IMR-90 (cell line): ENCODE results near the gene SEMA4B. TPM values are rescaled to one million over a fixed set of nuclear protein-coding genes. Genes with fewer than 3 reads are reported as not detected.
A peak's percentile ranks its signal among the peaks of the same experiment; 100 is the strongest.

ENCODE experiments used
- ATAC-seq: fragments of 200-7000 bp; cut with Tn5 transposase; 2 replicates; pipeline ENCODE4 v1.9.1; 2020; ENCODE audit warnings: low read depth, mild to moderate bottlenecking, moderate library complexity
- BruUV-seq: library from RNA; stranded (reverse); fragments of 400-500 nt; replicated peaks from 2 replicates; lab custom pipeline; 2021; lab: Mats Ljungman, UMichigan
- CTCF ChIA-PET: fragments of 300-600 bp; formaldehyde crosslinking; extraction: SDS; loops from one replicate; lab custom pipeline; 2021; ENCODE audit warnings: antibody characterized with exemption; lab: Yijun Ruan, JAX
- POLR2A ChIA-PET: fragments of 300-600 bp; sonication (Branson Sonifier 250); formaldehyde crosslinking; loops from one replicate; lab custom pipeline; 2022; ENCODE audit warnings: antibody characterized with exemption; ENCODE audit not compliant: unreplicated experiment; lab: Charles Lee
- DNase-seq: peaks from one replicate; pipeline ENCODE4 v3.0.0; 2013
- H2AFZ ChIP-seq: replicated peaks from 2 replicates; pipeline ENCODE3; 2013; ENCODE audit warnings: low read length, mild to moderate bottlenecking; ENCODE audit not compliant: poor library complexity
- H2AK5ac ChIP-seq: 2 replicates; pipeline ENCODE4 v1.6.1; 2013; ENCODE audit warnings: low read depth, low read length, inconsistent platforms
- H2AK9ac ChIP-seq: replicated peaks from 2 replicates; pipeline ENCODE3; 2013; ENCODE audit warnings: mild to moderate bottlenecking, low read depth, low read length, moderate library complexity; ENCODE audit not compliant: poor library complexity
- H2BK120ac ChIP-seq: 2 replicates; pipeline ENCODE4 v1.6.1; 2013; ENCODE audit warnings: low read depth, low read length, inconsistent platforms
- H2BK15ac ChIP-seq: 3 replicates; pipeline ENCODE4 v1.6.1; 2013; ENCODE audit warnings: low read depth, low read length, inconsistent platforms
- H2BK20ac ChIP-seq: 2 replicates; pipeline ENCODE4 v1.6.1; 2013; ENCODE audit warnings: low read depth, mild to moderate bottlenecking, inconsistent platforms, low read length, moderate library complexity
- H2BK5ac ChIP-seq: 2 replicates; pipeline ENCODE4 v1.6.1; 2013; ENCODE audit warnings: mild to moderate bottlenecking, low read depth, low read length, inconsistent platforms; ENCODE audit not compliant: poor library complexity, severe bottlenecking
- H3K14ac ChIP-seq: replicated peaks from 2 replicates; pipeline ENCODE4 v1.6.1; 2013; ENCODE audit warnings: low read depth, low read length, inconsistent platforms
- H3K18ac ChIP-seq: 2 replicates; pipeline ENCODE4 v1.6.1; 2013; ENCODE audit warnings: low read depth, low read length, control low read depth
- H3K23ac ChIP-seq: 2 replicates; pipeline ENCODE4 v1.6.1; 2013; ENCODE audit warnings: low read depth, low read length, inconsistent platforms
- H3K27ac ChIP-seq: 2 replicates; pipeline ENCODE4 v1.5.1; 2013; ENCODE audit warnings: mild to moderate bottlenecking, control low read depth, low read length; ENCODE audit not compliant: insufficient read depth
- H3K27me3 ChIP-seq: 2 replicates; pipeline ENCODE4 v1.6.1; 2013; ENCODE audit warnings: low read length; ENCODE audit not compliant: control insufficient read depth, insufficient read depth
- H3K36me3 ChIP-seq: 2 replicates; pipeline ENCODE4 v1.6.1; 2013; ENCODE audit warnings: low read length, mixed read lengths; ENCODE audit not compliant: control insufficient read depth, insufficient read depth
- H3K4ac ChIP-seq: 2 replicates; pipeline ENCODE4 v1.6.1; 2013; ENCODE audit warnings: low read depth, low read length, inconsistent platforms
- H3K4me1 ChIP-seq: 2 replicates; pipeline ENCODE4 v1.6.1; 2013; ENCODE audit warnings: low read length, mixed read lengths; ENCODE audit not compliant: control insufficient read depth, insufficient read depth
- H3K4me2 ChIP-seq: 2 replicates; pipeline ENCODE4 v1.6.1; 2013; ENCODE audit warnings: low read depth, mild to moderate bottlenecking, control low read depth, low read length, moderate library complexity
- H3K4me3 ChIP-seq: 2 replicates; pipeline ENCODE4 v1.5.1; 2013; ENCODE audit warnings: low read depth, mild to moderate bottlenecking, control low read depth, low read length, moderate library complexity; ENCODE audit not compliant: insufficient read depth
- H3K56ac ChIP-seq: 2 replicates; pipeline ENCODE4 v1.6.1; 2013; ENCODE audit warnings: low read length, inconsistent platforms; ENCODE audit not compliant: insufficient read depth; ENCODE audit errors: extremely low read depth
- H3K79me1 ChIP-seq, 2 experiments: 2 replicates each; pipeline ENCODE4 v1.6.1; 2013; ENCODE audit warnings: low read length in 2 of 2, inconsistent platforms in 1 of 2, low read depth in 1 of 2
- H3K9ac ChIP-seq: 2 replicates; pipeline ENCODE4 v1.6.1; 2013; ENCODE audit warnings: low read depth, low read length, control low read depth
- H3K9me1 ChIP-seq: 2 replicates; pipeline ENCODE4 v1.6.1; 2013; ENCODE audit warnings: low read length, inconsistent platforms; ENCODE audit not compliant: insufficient read depth
- H3K9me3 ChIP-seq: 2 replicates; pipeline ENCODE4 v1.6.1; 2013; ENCODE audit warnings: low read length; ENCODE audit not compliant: control insufficient read depth, insufficient read depth
- H4K20me1 ChIP-seq: 2 replicates; pipeline ENCODE4 v1.6.1; 2013; ENCODE audit warnings: low read length, inconsistent platforms; ENCODE audit not compliant: insufficient read depth
- H4K5ac ChIP-seq: 2 replicates; pipeline ENCODE4 v1.6.1; 2013; ENCODE audit warnings: mild to moderate bottlenecking, low read depth, low read length, control low read depth
- H4K8ac ChIP-seq, 2 experiments: 2 replicates each; pipeline ENCODE4 v1.6.1; 2013; ENCODE audit warnings: low read depth in 2 of 2, low read length in 2 of 2, control low read depth in 1 of 2, inconsistent platforms in 1 of 2
- H4K91ac ChIP-seq: 2 replicates; pipeline ENCODE4 v1.6.1; 2013; ENCODE audit warnings: low read depth, low read length, inconsistent platforms; ENCODE audit not compliant: insufficient read depth
- BHLHE40 ChIP-seq: fragments of 150-350 bp; IDR thresholded peaks from 2 replicates; pipeline ENCODE4 v1.6.1; 2016; ENCODE audit warnings: mild to moderate bottlenecking, low read depth, low read length
- CEBPB ChIP-seq: IDR thresholded peaks from 2 replicates; pipeline ENCODE4 v1.6.1; 2012; ENCODE audit warnings: low read depth, low read length, improper control_type of control experiment
- CHD1 ChIP-seq: IDR thresholded peaks from 2 replicates; pipeline ENCODE4 v1.6.1; 2012; ENCODE audit warnings: low read depth, low read length, improper control_type of control experiment
- CTCF ChIP-seq: conservative IDR thresholded peaks from 2 replicates; pipeline ENCODE4 v1.5.1; 2012; ENCODE audit warnings: mild to moderate bottlenecking, low read depth, low read length, improper control_type of control experiment
- ELK1 ChIP-seq: fragments of 150-350 bp; IDR thresholded peaks from 2 replicates; pipeline ENCODE4 v1.6.1; 2016; ENCODE audit warnings: low read depth, mild to moderate bottlenecking, low read length, moderate library complexity, borderline replicate concordance
- FOS ChIP-seq: fragments of 150-350 bp; IDR thresholded peaks from 2 replicates; pipeline ENCODE4 v1.6.1; 2016; ENCODE audit warnings: low read depth, low read length
- MAZ ChIP-seq: IDR thresholded peaks from 2 replicates; pipeline ENCODE4 v1.6.1; 2012; ENCODE audit warnings: low read depth, mild to moderate bottlenecking, low read length, improper control_type of control experiment, moderate library complexity, borderline replicate concordance
- MXI1 ChIP-seq: IDR thresholded peaks from 2 replicates; pipeline ENCODE4 v1.6.1; 2012; ENCODE audit warnings: low read depth, mild to moderate bottlenecking, low read length, moderate library complexity, borderline replicate concordance
- NFE2L2 ChIP-seq: fragments of 150-350 bp; IDR thresholded peaks from 2 replicates; pipeline ENCODE4 v1.6.1; 2016; ENCODE audit warnings: low read depth, mild to moderate bottlenecking, low read length
- POLR2A ChIP-seq: IDR thresholded peaks from 2 replicates; pipeline ENCODE4 v1.6.1; 2012; ENCODE audit warnings: mild to moderate bottlenecking, low read depth, low read length
- RAD21 ChIP-seq: IDR thresholded peaks from 2 replicates; pipeline ENCODE4 v1.6.1; 2012; ENCODE audit warnings: low read length, improper control_type of control experiment
- RCOR1 ChIP-seq: IDR thresholded peaks from 2 replicates; pipeline ENCODE4 v1.6.1; 2012; ENCODE audit warnings: mild to moderate bottlenecking, low read length, improper control_type of control experiment; ENCODE audit not compliant: insufficient replicate concordance
- RFX5 ChIP-seq: IDR thresholded peaks from 2 replicates; pipeline ENCODE4 v1.8.0; 2012; ENCODE audit warnings: low read depth, mild to moderate bottlenecking, low read length, moderate library complexity
- SMC3 ChIP-seq: fragments of 150-350 bp; IDR thresholded peaks from 2 replicates; pipeline ENCODE4 v1.6.1; 2016; ENCODE audit warnings: low read depth, mild to moderate bottlenecking, antibody characterized with exemption, low read length, moderate library complexity
- USF2 ChIP-seq: fragments of 150-350 bp; IDR thresholded peaks from 2 replicates; pipeline ENCODE4 v1.6.1; 2017; ENCODE audit warnings: mild to moderate bottlenecking, antibody characterized with exemption, low read length, low read depth
- WGBS, 2 experiments: methylation state at CpG; one replicate each; pipeline versions ENCODE4 v1.1.5 to v1.1.7; 2013; ENCODE audit warnings: missing lambda C conversion rate in 2 of 2; ENCODE audit not compliant: insufficient read length in 1 of 2; ENCODE audit errors: extremely low coverage in 2 of 2; 5-methylcytosine and 5-hydroxymethylcytosine counted together
- dilution Hi-C: fragments of 300-500 bp; cut with HindIII; formaldehyde crosslinking; loops from one replicate; pipeline ENCODE4 v1.14.3; 2018; ENCODE audit warnings: low sequenced_read_pairs; ENCODE audit not compliant: unreplicated experiment
- in situ Hi-C: fragments of 300-500 bp; cut with MboI; formaldehyde crosslinking; loops from 3 replicates; pipeline ENCODE4 v1.14.3; 2019; ENCODE audit warnings: low sequenced_read_pairs, inconsistent platforms, mixed read lengths
- intact Hi-C: fragments of 100-400 bp; cut with micrococcal nuclease; formaldehyde crosslinking; loops from 2 replicates; pipeline ENCODE4 v1.10.0; 2022
- polyA plus RNA-seq, 3 experiments: library from polyadenylated mRNA; depleted of rRNA; stranded (reverse); fragments of >200 nt; gene quantifications; 2 replicates each; pipeline ENCODE4 v1.2.3, GENCODE V29; 2012; ENCODE audit warnings: low replicate concordance in 1 of 3
- total RNA-seq: library from RNA; depleted of rRNA; stranded (reverse); fragments of >200 nt; gene quantifications from 2 replicates; pipeline ENCODE4 v1.2.3, GENCODE V29; 2012

The SEMA4B gene
- total and polyA plus RNA-seq, 2 of the 4 experiments (the other 2 are of a cell fraction), result 5.0 to 22.5 TPM

GRCh38 chr15:90190606-90191343 lies 10.4 kb upstream of the SEMA4B start:
- H2BK5ac ChIP-seq, result no peak overlapping the region
- intact Hi-C loops (no loop called here), in situ Hi-C loops (no loop called here), dilution Hi-C loops (no loop called here)
- CTCF ChIA-PET, result no interaction called here
- 90% methylated on average over 4 of the region's 10 CpGs; no CpG with 5 or more reads in 1 of the 2 experiments for WGBS, 2 experiments
- no peak overlapping the region for H3K23ac ChIP-seq
- BruUV-seq, result no TSS peak
- 0 out of 3 replicates have a peak overlapping the region, but pooled peaks have one; percentile 59 for H2BK15ac ChIP-seq
- H2BK20ac ChIP-seq, result no peak overlapping the region
- no peak overlapping the region for H3K4ac ChIP-seq
- H3K56ac ChIP-seq, result no peak overlapping the region
- no peak for ATAC-seq
- H3K18ac ChIP-seq, result no peak overlapping the region
- no peaks in the 10 kb centered on the region for H3K36me3 ChIP-seq
- H4K20me1 ChIP-seq, result no peaks in the 10 kb centered on the region
- POLR2A ChIA-PET, result no interaction called here
- no peaks in the 10 kb centered on the region for H3K27me3 ChIP-seq
- no peaks in the 10 kb centered on the region for H3K9me3 ChIP-seq
- H3K9me1 ChIP-seq, result peaks cover 9% of the 10 kb centered on the region
- no peak overlapping the region for H4K91ac ChIP-seq
- peaks cover 15% of the 10 kb centered on the region for H3K4me1 ChIP-seq
- no peak overlapping the region for H2AK9ac ChIP-seq
- H3K79me1 ChIP-seq, result peaks cover 0 to 8% of the 10 kb centered on the region in 2 experiments; a peak in 2 of 4 replicates
- no peak overlapping the region for H4K5ac ChIP-seq
- DNase-seq, result no peak
- no peak overlapping the region for H2AFZ ChIP-seq
- H3K4me3 ChIP-seq, result no peak overlapping the region
- no peak overlapping the region for H3K27ac ChIP-seq
- peak overlapping the region; percentile 87; the same call in 1 of the 2 replicates for H2AK5ac ChIP-seq
- H4K8ac ChIP-seq, result peak overlapping the region in 1 of 2 experiments; percentile 47; a peak in 1 of 4 replicates
- no peak overlapping the region for H3K9ac ChIP-seq
- H3K14ac ChIP-seq, result no peak overlapping the region
- no peak overlapping the region for H3K4me2 ChIP-seq
- H2BK120ac ChIP-seq, result no peak overlapping the region
- TF ChIP-seq ELK1 (no peak), RCOR1 (no peak), POLR2A (no peak), RFX5 (no peak), CHD1 (no peak), MAZ (no peak), BHLHE40 (no peak), CEBPB (no peak), RAD21 (no peak), MXI1 (no peak), SMC3 (no peak), FOS (no peak), CTCF (no peak), NFE2L2 (no peak), USF2 (no peak)
